ENCODE results near the gene CACNB2. TPM values are rescaled to one million over a fixed set of nuclear protein-coding genes. Genes with fewer than 3 reads are reported as not detected.
A peak's percentile ranks its signal among the peaks of the same experiment; 100 is the strongest.

CACNB2 gene
- total and polyA plus RNA-seq, 10 of the 15 experiments (the other 5 are each of a cell fraction or from before 2014, with no cell fraction given), result 0.62 to 8.1 (median 1.2) TPM

DNA sequence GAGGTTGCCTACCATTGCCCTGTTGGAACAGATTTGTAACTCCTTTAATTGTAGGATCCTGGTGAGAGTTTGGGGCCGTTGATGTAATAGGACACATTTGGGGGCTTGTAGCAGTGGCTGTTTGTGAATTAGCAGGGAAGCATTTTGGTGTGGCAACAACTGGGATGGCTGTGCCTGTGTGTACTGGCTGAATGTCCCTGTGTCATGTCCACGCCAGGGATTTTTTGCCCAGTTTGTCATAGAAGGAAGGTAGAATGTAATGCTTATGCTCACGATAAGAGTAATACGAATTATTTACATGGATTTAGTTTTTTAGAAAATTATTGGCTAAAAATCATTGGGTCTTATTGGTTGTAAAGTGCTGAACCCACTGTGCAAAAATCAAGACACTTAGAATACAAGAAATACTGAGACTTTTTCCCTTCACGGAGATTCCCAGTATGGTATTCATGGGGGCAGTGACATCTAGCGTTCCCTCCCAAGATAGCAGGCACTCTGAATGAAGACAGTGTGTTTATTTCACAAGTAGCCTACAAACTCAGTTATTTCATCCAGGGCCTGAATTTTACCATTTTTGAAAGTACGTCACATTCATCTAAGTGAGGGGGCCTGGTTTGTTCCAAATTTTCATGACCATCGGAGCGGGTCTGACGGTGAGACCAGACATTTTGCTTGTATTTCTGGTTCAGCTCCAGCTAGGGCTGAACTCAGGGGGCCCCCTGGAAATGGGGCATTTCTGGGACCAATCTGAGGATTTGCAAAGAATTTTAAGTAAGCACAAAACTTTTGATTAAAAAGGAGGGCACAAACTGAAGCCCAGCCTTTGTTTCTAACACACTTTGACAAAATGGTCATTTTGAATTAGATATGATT lies 74.7 kb downstream of the CACNB2 start:
- DNase-seq (ENCODE audit: low read depth, low spot score), result no peak
- no peak for FAIRE-seq
- in situ Hi-C loops (cut with MboI), result no loop called here
- Histone ChIP-seq H3K4me2 (ENCODE audit: control insufficient read depth, insufficient read depth) (no peak overlapping the region), H3K9me3 (replicated peaks; ENCODE audit: control insufficient read depth, insufficient read depth, low read length) (no peaks in the 10 kb centered on the region), H3K27me3 (replicated peaks in 1 of 2; ENCODE audit: control insufficient read depth in 2 of 2, insufficient read depth in 2 of 2, low read length in 1 of 2) (no peaks in the 10 kb centered on the region; a peak in 1 of 4 replicates), H3K4me1 (ENCODE audit: control insufficient read depth, insufficient read depth, low read length) (no peaks in the 10 kb centered on the region), H3K36me3 (ENCODE audit: control insufficient read depth in 2 of 2, insufficient read depth in 2 of 2, low read length in 1 of 2) (no peaks in the 10 kb centered on the region), H3K4me3 (no peak overlapping the region), H3K27ac (ENCODE audit: control insufficient read depth, insufficient read depth) (no peak overlapping the region), H3K79me2 (ENCODE audit: control insufficient read depth, insufficient read depth, low read length) (no peaks in the 10 kb centered on the region), H4K20me1 (ENCODE audit: control insufficient read depth, insufficient read depth) (no peaks in the 10 kb centered on the region), H3K9ac (ENCODE audit: control insufficient read depth, insufficient read depth, low read length) (no peak overlapping the region), H2AFZ (ENCODE audit: control insufficient read depth, low read depth, low read length) (no peak overlapping the region)
- no TSS peak for BruUV-seq (replicated peaks)
- CTCF ChIA-PET, result interaction anchor here (0.7 to 2.2 kb wide), 5 partner anchors 13 to 368 kb away, joined by 3 to 8 read pairs (median 3); no protein-coding TSS in a partner anchor
- RAD21 ChIA-PET (ENCODE audit: unreplicated experiment), result no interaction called here
- WGBS (ENCODE audit: insufficient coverage, insufficient replicate concordance, low lambda C conversion rate, missing lambda C conversion rate), result 40% methylated on average over 10 of the region's 10 CpGs
- SMC1A ChIA-PET (ENCODE audit: uncharacterized antibody, unreplicated experiment), result interaction anchor here (0.8 to 1.5 kb wide), 3 partner anchors 8 to 362 kb away, joined by 3 to 4 read pairs (median 3); no protein-coding TSS in a partner anchor
- POLR2A ChIA-PET, result no interaction called here
- peak; percentile 84 for ATAC-seq
- intact Hi-C loops (cut with micrococcal nuclease; ENCODE audit: unreplicated experiment), result loop anchor here (1.0 to 10.0 kb wide), 6 partner anchors 98 to 608 kb away; no protein-coding TSS in a partner anchor
- TF ChIP-seq BRCA1 (IDR thresholded peaks at IDR 0.05; ENCODE audit: low read depth, low read length) (no peak), ZNF207 (IDR thresholded peaks at IDR 0.05; ENCODE audit: borderline replicate concordance) (peak; percentile 49; the same call in 1 of the 2 replicates), PML (IDR thresholded peaks at IDR 0.05; ENCODE audit: low read length) (no peak), MAX (IDR thresholded peaks at IDR 0.05; ENCODE audit: low read depth, low read length) (no peak), FOXK2 (IDR thresholded peaks at IDR 0.05) (no peak), E2F4 (IDR thresholded peaks at IDR 0.05; ENCODE audit: low read depth, low read length) (no peak), USF1 (IDR thresholded peaks at IDR 0.05; ENCODE audit: borderline replicate concordance, extremely low read length, insufficient read depth, low read depth, low read length) (no peak), POLR2A (IDR thresholded peaks at IDR 0.05; ENCODE audit: low read depth, low read length) (no peak), SMC3 (IDR thresholded peaks at IDR 0.05; ENCODE audit: borderline replicate concordance, low read length) (peak; percentile 62), SMAD5 (IDR thresholded peaks at IDR 0.05; ENCODE audit: low read depth) (no peak), ZSCAN29 (IDR thresholded peaks at IDR 0.05) (no peak), BHLHE40 (IDR thresholded peaks at IDR 0.05; ENCODE audit: borderline replicate concordance in 1 of 2, low read depth in 2 of 2, low read length in 1 of 2) (no peak), E4F1 (IDR thresholded peaks at IDR 0.05; ENCODE audit: borderline replicate concordance, partially characterized antibody) (no peak), JUND (IDR thresholded peaks at IDR 0.05; ENCODE audit: low read depth, low read length) (no peak), POLR2AphosphoS2 (IDR thresholded peaks at IDR 0.05; ENCODE audit: low read depth, low read length) (no peak), ESRRA (IDR thresholded peaks at IDR 0.05; ENCODE audit: low read length) (no peak), BACH1 (IDR thresholded peaks at IDR 0.05; ENCODE audit: borderline replicate concordance) (no peak)
- TF ChIP-seq, protein P1, sequence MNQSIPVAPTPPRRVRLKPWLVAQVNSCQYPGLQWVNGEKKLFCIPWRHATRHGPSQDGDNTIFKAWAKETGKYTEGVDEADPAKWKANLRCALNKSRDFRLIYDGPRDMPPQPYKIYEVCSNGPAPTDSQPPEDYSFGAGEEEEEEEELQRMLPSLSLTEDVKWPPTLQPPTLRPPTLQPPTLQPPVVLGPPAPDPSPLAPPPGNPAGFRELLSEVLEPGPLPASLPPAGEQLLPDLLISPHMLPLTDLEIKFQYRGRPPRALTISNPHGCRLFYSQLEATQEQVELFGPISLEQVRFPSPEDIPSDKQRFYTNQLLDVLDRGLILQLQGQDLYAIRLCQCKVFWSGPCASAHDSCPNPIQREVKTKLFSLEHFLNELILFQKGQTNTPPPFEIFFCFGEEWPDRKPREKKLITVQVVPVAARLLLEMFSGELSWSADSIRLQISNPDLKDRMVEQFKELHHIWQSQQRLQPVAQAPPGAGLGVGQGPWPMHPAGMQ (IDR thresholded peaks at IDR 0.05; ENCODE audit: borderline replicate concordance), result no peak

Data from GM12878 (cell line).